CD4-positive, alpha-beta T cell (primary cell): ENCODE results near the gene TESPA1. TPM values are rescaled to one million over a fixed set of nuclear protein-coding genes. Genes with fewer than 3 reads are reported as not detected.

Experiments
- ATAC-seq: fragments of 200-7000 bp; cut with Tn5 transposase; one replicate; pipeline ENCODE4 v1.10.0; 2022; ENCODE audit warnings: mild to moderate bottlenecking; ENCODE audit not compliant: poor library complexity
- CTCF ChIA-PET: fragments of 350-600 bp; sonication (Branson Sonifier 250); formaldehyde crosslinking; loops from one replicate; lab custom pipeline; 2021; ENCODE audit warnings: antibody characterized with exemption, inconsistent platforms; lab: Charles Lee
- POLR2A ChIA-PET: fragments of 350-600 bp; sonication (Branson Sonifier 250); formaldehyde crosslinking; loops from one replicate; lab custom pipeline; 2021; ENCODE audit warnings: antibody characterized with exemption, inconsistent platforms; lab: Charles Lee
- DNase-seq, 14 experiments: peaks; one replicate each; pipeline ENCODE4 v3.0.0-alpha.2; 2013 to 2020; ENCODE audit warnings: mixed read lengths in 2 of 14
- H3K27ac ChIP-seq, 2 donors: one replicate each; pipeline versions ENCODE4 v1.5.1 to v1.7.0; 2013; ENCODE audit warnings: low read length in 2 of 2, low read depth in 1 of 2, mild to moderate bottlenecking in 1 of 2
- H3K27me3 ChIP-seq, 2 experiments: 1 replicate in 1 of 2; 2 replicates in 1 of 2; pipeline versions ENCODE4 v1.6.1 to v1.7.0; 2013; ENCODE audit warnings: low read length in 2 of 2, control low read depth in 1 of 2, mild to moderate bottlenecking in 1 of 2, moderate library complexity in 1 of 2; ENCODE audit not compliant: insufficient read depth in 2 of 2, control insufficient read depth in 1 of 2
- H3K36me3 ChIP-seq: one replicate; pipeline ENCODE4 v1.6.1; 2013; ENCODE audit warnings: low read length, control low read depth; ENCODE audit not compliant: insufficient read depth
- H3K4me1 ChIP-seq: one replicate; pipeline ENCODE4 v1.6.1; 2013; ENCODE audit warnings: low read length, control low read depth; ENCODE audit not compliant: insufficient read depth
- H3K4me3 ChIP-seq: one replicate; pipeline ENCODE4 v1.5.1; 2013; ENCODE audit warnings: mild to moderate bottlenecking, low read length, moderate library complexity
- H3K9me3 ChIP-seq, 2 experiments: 1 replicate in 1 of 2; 2 replicates in 1 of 2; pipeline versions ENCODE4 v1.6.1 to v1.7.0; 2013; ENCODE audit warnings: low read length in 2 of 2, mild to moderate bottlenecking in 2 of 2, control low read depth in 1 of 2, moderate library complexity in 1 of 2; ENCODE audit not compliant: control insufficient read depth in 1 of 2, insufficient read depth in 1 of 2
- H3K27ac Mint-ChIP-seq: one replicate; pipeline ENCODE4 v1.8.0; 2020; ENCODE audit warnings: mixed read lengths
- H3K27me3 Mint-ChIP-seq: one replicate; pipeline ENCODE4 v1.8.0; 2021; ENCODE audit warnings: mixed read lengths
- H3K36me3 Mint-ChIP-seq: one replicate; pipeline ENCODE4 v1.8.0; 2021; ENCODE audit warnings: low read depth, mixed read lengths
- H3K4me1 Mint-ChIP-seq: one replicate; pipeline ENCODE4 v1.8.0; 2021; ENCODE audit warnings: low read depth, mixed read lengths
- H3K4me3 Mint-ChIP-seq: one replicate; pipeline ENCODE4 v1.8.0; 2020; ENCODE audit warnings: mild to moderate bottlenecking, mixed read lengths
- H3K9me3 Mint-ChIP-seq: one replicate; pipeline ENCODE4 v1.8.0; 2020; ENCODE audit warnings: mixed read lengths
- CTCF ChIP-seq: fragments of 200-600 bp; IDR thresholded peaks from one replicate; pipeline ENCODE4 v1.8.0; 2022; ENCODE audit warnings: antibody characterized with exemption, mild to moderate bottlenecking
- intact Hi-C, 2 experiments: fragments of 100-400 bp; cut with DNase I in 1 of 2; cut with micrococcal nuclease in 1 of 2; formaldehyde crosslinking; loops; one replicate each; pipeline versions ENCODE4 v1.15.1 to v1.9.0; 2023 to 2025; cut with DNase I, micrococcal nuclease
- total RNA-seq, 174 experiments: library from RNA in 2 of 174; stranded (reverse) in 2 of 174; gene quantifications; one replicate each; pipeline ENCODE4 v1.2.3 and lab custom pipeline; 2021 to 2026

The TESPA1 gene
- total RNA-seq, 2 experiments from 2014 or later: 96.3 to 98.2 TPM

DNA sequence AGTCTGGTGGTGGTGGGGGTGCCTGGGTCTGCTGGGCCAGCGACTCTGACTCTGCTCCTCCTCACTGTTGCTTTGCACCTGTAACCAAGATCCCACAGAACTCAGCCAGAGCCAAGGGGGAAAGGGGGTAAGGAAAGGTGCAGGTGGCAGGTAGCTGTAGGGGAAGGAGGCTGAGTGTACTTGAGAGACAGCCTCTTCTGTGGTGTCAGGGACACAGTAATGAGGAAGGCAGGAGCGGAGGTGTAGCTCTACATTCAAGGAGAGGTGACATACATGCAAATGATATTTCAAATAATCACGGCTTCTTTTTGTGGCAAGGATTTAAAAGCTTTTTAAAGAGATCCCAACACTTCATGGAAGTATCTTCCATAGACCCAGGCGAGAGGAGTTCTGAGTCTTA, 23.4 kb downstream of the TESPA1 start:
- H3K4me1 Mint-ChIP-seq: peaks cover 94% of the 10 kb centered on the region
- POLR2A ChIA-PET: interaction anchor here (0.6 to 1.7 kb wide), 5 partner anchors 11 to 32 kb away, joined by 3 to 5 read pairs (median 4); partner anchors contain the start of gene TESPA1
- ATAC-seq (no peak), DNase-seq (no peak)
- no peaks in the 10 kb centered on the region for H3K27me3 Mint-ChIP-seq
- H3K9me3 Mint-ChIP-seq: no peaks in the 10 kb centered on the region
- peaks cover 99% of the 10 kb centered on the region for H3K36me3 Mint-ChIP-seq
- no peak overlapping the region for H3K4me3 ChIP-seq
- no peak overlapping the region for H3K4me3 Mint-ChIP-seq
- no peak overlapping the region for H3K27ac ChIP-seq
- TF ChIP-seq CTCF: no peak
- H3K4me1 ChIP-seq: peaks cover 50% of the 10 kb centered on the region
- H3K27ac Mint-ChIP-seq: peak overlapping the region; percentile 56
- H3K36me3 ChIP-seq: peaks cover 94% of the 10 kb centered on the region
- CTCF ChIA-PET: interaction anchor here (1.1 to 1.5 kb wide), 3 partner anchors 23 to 111 kb away, joined by 3 to 6 read pairs (median 4); partner anchors contain the start of gene TESPA1
- no peaks in the 10 kb centered on the region for H3K9me3 ChIP-seq
- intact Hi-C loops: no loop called here
- no peaks in the 10 kb centered on the region for H3K27me3 ChIP-seq

- ChIA-PET POLR2A (interaction anchor here (1.1 to 1.8 kb wide), 3 partner anchors 12 to 109 kb away, joined by 3 to 6 read pairs (median 4); no protein-coding TSS in a partner anchor), CTCF (interaction anchor here (1.1 to 2.9 kb wide), 2 partner anchors 34 to 106 kb away, joined by 4 to 15 read pairs; partner anchors contain the start of gene MUCL1)
These were observed 25.1 kb downstream of the TESPA1 start for GRCh38 chr12:54959291-54960018.

More at GRCh38 chr12:54959291-54960018, 25.1 kb downstream of the TESPA1 start:
- Histone ChIP-seq H3K4me1 (peaks cover 52% of the 10 kb centered on the region), H3K36me3 (peaks cover 93% of the 10 kb centered on the region), H3K27me3 (no peaks in the 10 kb centered on the region), H3K27ac (peak overlapping the region; percentile 37 to 47), H3K4me3 (no peak overlapping the region), H3K9me3 (no peaks in the 10 kb centered on the region)
- Mint-ChIP-seq H3K4me3 (peak overlapping the region; percentile 28), H3K36me3 (peaks cover 99% of the 10 kb centered on the region), H3K27me3 (no peaks in the 10 kb centered on the region), H3K4me1 (peaks cover 94% of the 10 kb centered on the region), H3K27ac (peak overlapping the region; percentile 56), H3K9me3 (no peaks in the 10 kb centered on the region)
- intact Hi-C loops: loop anchor here (2.0 to 10.0 kb wide), 3 partner anchors 33 to 355 kb away; no protein-coding TSS in a partner anchor
- ATAC-seq (no peak), DNase-seq (peak in 1 of 14 experiments; percentile 11)
- TF ChIP-seq CTCF: no peak
